OCI-M2 (cell line): ENCODE results near the gene FAU.
A peak's percentile ranks its signal among the peaks of the same experiment; 100 is the strongest.

ENCODE experiments used
- DNase-seq: peaks from one replicate; lab custom pipeline; 2025; ENCODE audit not compliant: unreplicated experiment; lab: John Stamatoyannopoulos, UW

The FAU gene

DNA sequence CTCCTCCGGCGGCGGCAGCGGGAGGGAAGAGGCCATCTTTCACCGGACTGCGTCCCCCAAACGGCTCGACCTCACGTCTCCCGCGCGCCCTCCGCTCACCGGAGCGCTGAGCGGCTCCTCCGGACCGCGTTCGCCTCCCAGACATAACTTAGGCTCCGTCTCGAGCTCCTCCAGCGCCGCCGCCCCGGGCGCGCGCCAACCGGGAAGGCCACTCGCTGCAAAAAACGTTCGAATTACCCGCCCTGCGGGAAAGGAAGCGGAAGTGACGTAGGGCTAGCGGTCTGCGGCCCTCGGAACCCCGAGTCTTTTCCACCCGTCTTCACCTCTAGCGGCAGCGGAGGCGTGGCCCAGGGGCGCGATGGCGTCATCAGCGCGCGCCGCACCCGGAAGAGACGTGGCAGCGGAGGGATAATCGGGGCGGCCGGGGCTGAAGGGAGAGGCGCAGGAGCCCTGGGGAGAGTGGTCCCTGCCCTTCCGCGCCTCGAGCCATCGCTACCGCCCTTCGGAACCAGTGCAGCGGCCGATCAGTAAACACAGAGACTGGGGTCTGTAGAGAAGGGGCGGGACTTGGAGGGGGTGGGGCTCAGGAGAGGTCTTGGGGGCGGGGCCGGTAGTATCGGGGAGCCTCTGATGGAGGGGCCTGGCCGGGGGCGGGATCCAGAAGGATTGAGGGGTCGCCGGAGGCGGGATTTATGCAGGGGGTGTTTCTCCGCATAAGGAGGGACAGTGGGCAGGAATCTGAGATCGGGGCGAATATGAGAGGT lies 37.9 kb downstream of the FAU start, which contains the start of the genes CDCA5 and ZFPL1:
TSS of gene CDCA5 (minus strand) at position 207 of the 764 bp plus-strand sequence. CDS start at position 145, 62 bp downstream.
TSS of gene ZFPL1 (plus strand) at position 389 of the 764 bp plus-strand sequence. CDS start 477 bp downstream, outside the sequence.
- DNase-seq: peak; percentile 65

DNA sequence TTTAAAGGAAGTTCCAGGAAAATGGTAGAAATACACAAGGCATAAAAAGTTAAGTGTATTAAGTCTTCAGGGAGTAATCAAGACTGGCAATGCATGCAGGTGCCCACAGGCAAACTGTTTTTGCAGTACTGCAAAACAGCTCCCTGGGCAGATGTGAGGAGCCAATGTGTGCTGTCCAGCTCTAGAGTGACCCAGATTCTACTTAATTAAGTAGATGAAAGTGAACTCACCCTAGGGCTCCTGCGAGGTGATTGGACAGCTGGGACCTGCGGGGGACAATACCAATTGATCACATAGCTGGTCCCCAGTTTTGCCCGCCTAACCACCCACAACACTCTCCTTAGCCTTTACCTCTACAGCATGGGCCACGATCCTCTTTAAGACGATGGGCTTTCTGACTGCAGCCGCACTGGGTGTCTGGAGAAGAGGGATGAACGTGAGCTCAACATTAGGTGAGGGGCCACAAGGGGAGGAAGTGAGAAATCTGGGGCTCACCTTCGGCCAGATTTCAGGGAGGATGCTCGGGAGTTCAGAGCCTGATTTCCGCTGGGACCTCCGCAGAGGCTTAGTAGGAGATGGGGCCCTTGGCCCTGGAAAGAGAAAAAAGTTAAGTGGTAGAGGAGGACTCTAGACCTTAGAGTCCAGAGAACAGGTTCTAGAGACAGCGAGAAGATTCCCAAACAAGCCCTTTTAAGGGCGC lies 38.6 kb downstream of the FAU start:
- DNase-seq: no peak

DNA sequence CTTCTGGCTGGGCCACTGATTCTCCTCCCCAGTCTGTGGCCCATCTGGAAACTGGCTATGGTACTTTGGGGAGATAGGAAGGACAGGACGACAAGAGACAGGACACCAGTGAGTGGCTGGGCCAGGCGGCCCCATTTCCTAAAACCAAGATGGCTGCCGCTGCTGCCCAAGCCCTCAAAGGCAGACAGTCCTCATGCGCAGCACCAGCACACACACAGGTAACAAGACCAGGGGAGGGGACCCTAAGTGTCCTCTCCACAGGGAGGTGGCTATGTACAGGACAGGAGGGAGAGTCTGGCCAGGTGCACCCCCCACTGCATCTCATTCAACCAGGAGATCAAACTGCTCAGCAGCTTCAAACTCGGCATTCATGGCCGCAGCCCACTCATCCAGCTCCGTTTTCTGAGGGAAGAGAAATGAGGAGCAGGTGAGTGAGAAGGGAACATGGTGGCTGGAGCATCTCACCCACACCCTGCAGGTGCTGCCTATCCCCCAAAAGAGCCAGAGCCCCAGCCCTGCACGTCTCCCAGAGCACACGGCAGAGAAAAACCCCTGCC lies 43.1 kb downstream of the FAU start:
- no peak for DNase-seq

DNA sequence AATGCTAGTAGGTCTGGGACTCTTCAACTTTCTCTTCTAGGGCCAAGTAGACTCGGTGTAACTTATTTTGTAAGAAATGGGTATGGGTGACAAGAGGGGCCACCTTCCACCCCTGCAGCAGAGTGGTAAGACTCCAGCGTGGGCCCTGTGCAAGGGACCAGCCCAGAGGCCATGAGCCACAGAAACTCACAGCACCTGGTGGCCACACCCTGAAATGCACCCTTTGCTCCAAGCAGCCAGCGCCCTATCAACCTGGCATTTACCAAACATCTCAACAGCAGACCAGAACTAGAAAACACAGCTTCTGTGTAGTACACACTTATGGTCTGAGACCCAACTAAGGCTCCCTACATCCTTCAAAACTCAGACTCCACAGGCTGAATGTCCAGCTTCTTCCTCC lies 43.8 kb downstream of the FAU start:
- no peak for DNase-seq

DNA sequence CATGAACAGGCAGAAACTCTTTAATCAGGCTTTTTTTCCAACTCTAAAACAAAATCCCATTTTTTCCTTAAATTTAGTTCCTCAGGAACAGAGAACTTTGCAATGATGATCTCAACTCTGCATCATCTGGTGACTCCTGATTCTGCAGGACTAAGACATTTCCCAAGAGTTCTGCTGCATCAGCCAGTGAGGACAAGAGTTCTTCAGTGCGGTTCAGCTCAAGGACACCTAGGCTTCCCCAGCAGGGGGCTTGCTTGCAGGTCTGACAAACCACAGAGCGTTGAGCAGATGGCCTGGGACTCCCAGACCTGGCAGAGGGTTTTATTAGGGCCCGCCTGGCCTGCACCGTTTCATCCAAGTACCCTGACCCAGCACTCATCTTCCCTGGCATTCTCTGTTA lies 44.5 kb downstream of the FAU start:
- no peak for DNase-seq

DNA sequence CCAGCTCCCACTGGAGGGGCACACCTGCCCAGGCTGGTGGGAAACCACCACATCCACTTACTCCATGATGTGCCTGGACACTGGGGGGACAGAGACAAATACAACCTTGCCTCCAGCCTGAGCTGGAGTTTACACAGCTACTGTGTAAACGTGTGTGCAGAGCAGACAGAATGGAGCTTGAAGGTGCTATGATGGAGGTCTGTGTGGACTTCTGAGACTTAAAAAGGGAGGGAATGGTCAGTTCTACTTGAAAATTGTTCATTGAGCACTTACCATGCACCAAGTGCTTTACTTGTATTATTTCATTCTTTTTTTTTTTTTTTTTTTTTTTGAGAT lies 49.3 kb downstream of the FAU start:
- DNase-seq: no peak

DNA sequence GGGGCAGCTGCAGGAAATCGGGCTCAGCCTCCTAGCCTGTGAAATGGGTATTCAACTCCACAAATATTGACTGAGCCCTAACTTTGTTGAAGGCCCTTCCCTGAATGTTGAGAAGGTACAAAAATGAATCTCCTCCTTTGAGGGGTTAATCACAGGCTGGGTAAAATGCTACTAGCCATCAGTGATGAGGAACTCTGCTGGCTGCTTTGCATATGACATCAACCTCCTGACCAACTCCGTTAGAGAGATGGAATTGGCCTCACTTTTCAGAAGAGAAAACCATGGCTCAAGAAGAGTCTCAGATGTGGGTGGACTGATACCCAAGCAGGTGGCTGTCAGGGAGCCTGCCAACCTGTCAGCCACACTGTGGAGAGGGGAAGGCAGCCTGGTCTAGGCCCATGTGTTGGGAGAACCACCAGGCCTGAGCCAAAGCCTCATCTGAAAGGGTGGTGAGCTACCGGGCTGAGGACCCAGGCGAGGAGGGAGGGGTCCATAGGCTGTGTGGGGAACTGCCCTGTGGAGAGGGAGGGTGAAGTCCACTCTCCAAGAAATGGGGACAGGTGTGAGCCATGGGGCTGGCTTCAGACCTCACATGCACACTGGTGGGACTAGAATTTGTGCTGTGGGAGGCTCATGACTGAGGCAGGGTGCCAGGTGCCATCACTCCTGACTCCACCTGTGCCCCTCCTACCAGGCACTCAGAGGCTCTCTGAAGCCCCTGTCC lies 49.9 kb downstream of the FAU start:
- DNase-seq: no peak
